ENCODE measurements around the gene GUCY2D. TPM values are rescaled to one million over a fixed set of nuclear protein-coding genes. Genes with fewer than 3 reads are reported as not detected.
A peak's percentile ranks its signal among the peaks of the same experiment; 100 is the strongest.

The GUCY2D gene
- total RNA-seq, 4 donors from 2014 or later: 0.14 TPM; not detected in 3

DNA sequence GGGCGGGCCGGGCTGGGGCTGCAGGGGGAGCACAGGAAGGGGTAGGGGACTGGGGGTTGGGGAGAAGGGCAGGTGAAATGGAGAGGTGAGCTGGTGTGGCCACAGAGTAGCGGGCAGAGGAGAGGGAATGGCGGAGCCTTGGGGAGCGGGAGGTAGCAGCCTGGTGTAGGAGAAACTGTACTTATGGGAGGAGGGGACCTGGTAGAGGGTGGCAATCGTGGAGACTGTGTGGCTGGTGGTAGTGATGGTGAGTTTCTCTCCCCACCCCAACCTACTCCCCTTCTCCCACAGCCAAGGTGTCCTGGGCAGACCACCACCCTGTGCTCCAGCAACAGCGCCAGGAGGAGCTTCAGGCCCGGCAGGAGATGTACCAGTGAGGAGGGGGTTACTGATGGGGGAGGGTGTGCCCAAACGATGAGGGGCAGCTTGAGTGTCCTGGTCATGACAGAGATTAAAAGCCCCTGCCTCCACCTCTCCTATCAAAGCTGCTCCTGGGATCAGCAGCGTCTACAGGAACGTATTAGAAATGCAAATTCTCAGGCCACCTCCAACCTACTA lies 37.3 kb downstream of the GUCY2D start:
- peaks cover 26% of the 10 kb centered on the region for H3K27me3 ChIP-seq
- H3K4me3 ChIP-seq: peak overlapping the region in 2 of 4 donors; percentile 10 to 40
- H3K36me3 ChIP-seq: no peaks in the 10 kb centered on the region
- DNase-seq: no peak
- in situ Hi-C loops (cut with MboI; ENCODE audit: low pct_ligation_motif_present in 1 of 4, low pct_unique_long_range_greater_than_20kb in 1 of 4, low sequenced_read_pairs in 3 of 4): loop anchor here in 1 of 4 donors (5.0 kb wide), 1 partner anchor 127 kb away; no protein-coding TSS in a partner anchor
- H3K4me1 ChIP-seq: peaks cover 0 to 12% (median 10%) of the 10 kb centered on the region in 4 donors
- no peak overlapping the region for H3K27ac ChIP-seq
- H3K9me3 ChIP-seq: no peaks in the 10 kb centered on the region
- intact Hi-C loops (cut with DNase I; ENCODE audit: low total_unique reads): no loop called here
- TF ChIP-seq, protein P1, sequence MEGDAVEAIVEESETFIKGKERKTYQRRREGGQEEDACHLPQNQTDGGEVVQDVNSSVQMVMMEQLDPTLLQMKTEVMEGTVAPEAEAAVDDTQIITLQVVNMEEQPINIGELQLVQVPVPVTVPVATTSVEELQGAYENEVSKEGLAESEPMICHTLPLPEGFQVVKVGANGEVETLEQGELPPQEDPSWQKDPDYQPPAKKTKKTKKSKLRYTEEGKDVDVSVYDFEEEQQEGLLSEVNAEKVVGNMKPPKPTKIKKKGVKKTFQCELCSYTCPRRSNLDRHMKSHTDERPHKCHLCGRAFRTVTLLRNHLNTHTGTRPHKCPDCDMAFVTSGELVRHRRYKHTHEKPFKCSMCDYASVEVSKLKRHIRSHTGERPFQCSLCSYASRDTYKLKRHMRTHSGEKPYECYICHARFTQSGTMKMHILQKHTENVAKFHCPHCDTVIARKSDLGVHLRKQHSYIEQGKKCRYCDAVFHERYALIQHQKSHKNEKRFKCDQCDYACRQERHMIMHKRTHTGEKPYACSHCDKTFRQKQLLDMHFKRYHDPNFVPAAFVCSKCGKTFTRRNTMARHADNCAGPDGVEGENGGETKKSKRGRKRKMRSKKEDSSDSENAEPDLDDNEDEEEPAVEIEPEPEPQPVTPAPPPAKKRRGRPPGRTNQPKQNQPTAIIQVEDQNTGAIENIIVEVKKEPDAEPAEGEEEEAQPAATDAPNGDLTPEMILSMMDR (IDR thresholded peaks at IDR 0.05): no peak
- TF ChIP-seq POLR2A (IDR thresholded peaks at IDR 0.05) (no peak), POLR2AphosphoS5 (IDR thresholded peaks at IDR 0.05) (no peak), EP300 (IDR thresholded peaks at IDR 0.05; ENCODE audit: low read depth) (no peak)
- WGBS, 2 donors (ENCODE audit: low coverage in 1 of 2): 72% methylated on average over 11 of the region's 11 CpGs; no CpG with 5 or more reads in 1 of the 2 donors

DNA sequence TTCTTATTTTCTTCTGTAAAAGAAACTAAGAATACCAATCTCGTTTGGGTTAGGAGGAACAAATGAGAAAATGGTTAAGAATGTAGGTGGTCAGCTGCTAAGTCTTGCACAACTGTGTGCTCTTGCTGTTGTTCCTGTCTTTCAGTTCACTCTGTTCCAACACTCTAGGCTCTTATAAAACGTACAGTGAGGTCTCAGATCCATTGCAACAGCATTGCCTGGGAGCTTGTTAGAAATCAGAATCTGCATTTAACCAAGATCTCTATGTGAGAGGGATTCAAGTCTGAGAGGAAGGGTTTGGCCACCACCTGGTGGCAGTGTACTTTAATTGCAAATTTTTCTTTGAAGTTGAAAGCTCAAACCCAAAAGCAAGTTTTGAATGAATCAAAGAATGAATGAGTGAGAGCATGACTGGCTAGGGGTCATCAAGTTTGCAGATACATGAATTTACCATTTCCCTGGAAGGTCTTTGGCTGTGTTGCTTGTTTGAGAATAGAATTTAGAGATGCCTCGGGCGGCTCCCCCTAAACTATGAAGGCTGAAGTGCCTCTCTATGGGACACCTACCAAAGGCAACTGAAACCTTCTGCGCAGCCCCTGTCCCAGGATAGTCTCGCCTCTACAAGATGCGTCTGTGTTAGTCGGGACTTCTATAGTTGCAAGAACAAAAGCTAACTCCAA lies 39.0 kb downstream of the GUCY2D start:
- Histone ChIP-seq H3K4me3 (no peak overlapping the region), H3K9me3 (no peaks in the 10 kb centered on the region), H3K36me3 (no peaks in the 10 kb centered on the region), H3K4me1 (peaks cover 0 to 12% (median 10%) of the 10 kb centered on the region in 4 donors), H3K27ac (peak overlapping the region; percentile 14 to 65 (median 52)), H3K27me3 (peaks cover 31% of the 10 kb centered on the region)
- peak; percentile 56 for DNase-seq
- in situ Hi-C loops (cut with MboI; ENCODE audit: low pct_ligation_motif_present in 1 of 4, low pct_unique_long_range_greater_than_20kb in 1 of 4, low sequenced_read_pairs in 3 of 4): loop anchor here in 1 of 4 donors (5.0 kb wide), 1 partner anchor 129 kb away; no protein-coding TSS in a partner anchor
- intact Hi-C loops (cut with DNase I; ENCODE audit: low total_unique reads): no loop called here
- WGBS, 2 donors (ENCODE audit: low coverage in 1 of 2): 70 to 80% methylated on average over 8 of the region's 8 CpGs
- TF ChIP-seq EP300 (IDR thresholded peaks at IDR 0.05; ENCODE audit: low read depth) (no peak), POLR2AphosphoS5 (IDR thresholded peaks at IDR 0.05) (peak in 2 of 3 donors; percentile 43 to 49), POLR2A (IDR thresholded peaks at IDR 0.05) (no peak)
- TF ChIP-seq, protein P1 (IDR thresholded peaks at IDR 0.05): peak; percentile 40 to 72 (median 48)

DNA sequence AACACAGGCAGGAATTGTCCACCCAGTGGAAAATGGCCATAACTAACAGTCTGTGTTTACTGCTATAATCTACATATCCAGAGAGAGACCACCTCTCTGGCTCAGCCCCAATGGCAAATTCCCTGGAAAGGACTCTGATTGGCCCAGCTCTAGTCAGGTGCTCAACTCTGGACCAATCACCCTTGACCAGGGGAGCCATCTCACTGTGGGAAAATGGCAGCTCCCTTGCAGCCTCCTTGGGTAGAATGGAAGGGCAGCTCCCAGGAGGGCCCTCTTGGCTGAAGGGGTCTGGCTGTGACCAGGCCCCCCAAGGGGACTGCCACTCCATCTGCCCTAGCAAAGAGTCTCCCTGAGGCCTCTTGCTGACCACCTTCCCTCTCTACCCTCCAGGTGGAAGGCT lies 39.6 kb downstream of the GUCY2D start:
- no peak for DNase-seq
- Histone ChIP-seq H3K4me3 (no peak overlapping the region), H3K27me3 (peaks cover 31% of the 10 kb centered on the region), H3K4me1 (peaks cover 0 to 12% (median 10%) of the 10 kb centered on the region in 4 donors), H3K27ac (no peak overlapping the region), H3K9me3 (no peaks in the 10 kb centered on the region), H3K36me3 (no peaks in the 10 kb centered on the region)
- no peak for TF ChIP-seq EP300 (IDR thresholded peaks at IDR 0.05; ENCODE audit: low read depth)
- no peak for TF ChIP-seq POLR2AphosphoS5 (IDR thresholded peaks at IDR 0.05)
- TF ChIP-seq, protein P1 (IDR thresholded peaks at IDR 0.05): no peak
- no peak for TF ChIP-seq POLR2A (IDR thresholded peaks at IDR 0.05)
- intact Hi-C loops (cut with DNase I; ENCODE audit: low total_unique reads): no loop called here
- in situ Hi-C loops (cut with MboI; ENCODE audit: low pct_ligation_motif_present in 1 of 4, low pct_unique_long_range_greater_than_20kb in 1 of 4, low sequenced_read_pairs in 3 of 4): loop anchor here in 1 of 4 donors (5.0 kb wide), 1 partner anchor 130 kb away; no protein-coding TSS in a partner anchor

Measured in transverse colon (tissue), 4 donors.